Caco-2 (cell line): ENCODE data around the gene TMPRSS6. TPM values are rescaled to one million over a fixed set of nuclear protein-coding genes. Genes with fewer than 3 reads are reported as not detected.

ENCODE experiments used
- BruUV-seq: library from RNA; stranded (reverse); fragments of 400-500 nt; replicated peaks from 2 replicates; lab custom pipeline; 2021; lab: Mats Ljungman, UMichigan
- CTCF ChIA-PET: fragments of 300-600 bp; sonication (Branson Sonifier 250); formaldehyde crosslinking; loops from one replicate; lab custom pipeline; 2022; ENCODE audit warnings: antibody characterized with exemption; lab: Charles Lee
- POLR2A ChIA-PET: fragments of 300-600 bp; sonication (Branson Sonifier 250); formaldehyde crosslinking; loops from one replicate; lab custom pipeline; 2022; ENCODE audit warnings: antibody characterized with exemption; lab: Charles Lee
- DNase-seq, 2 experiments: peaks; one replicate each; pipeline versions ENCODE4 v3.0.0 to v3.0.0-alpha.2; 2020 to 2022
- H3K27me3 ChIP-seq: replicated peaks from 2 replicates; pipeline ENCODE4 v1.6.0; 2011; ENCODE audit warnings: low read length; ENCODE audit not compliant: control insufficient read depth, insufficient read depth
- H3K36me3 ChIP-seq: 2 replicates; pipeline ENCODE4 v1.5.1; 2011; ENCODE audit warnings: low read length; ENCODE audit not compliant: control insufficient read depth, insufficient read depth
- H3K4me1 ChIP-seq: fragments of 250-450 bp; sonication (Bioruptor Pico); 2 replicates; pipeline ENCODE4 v1.5.1; 2020; ENCODE audit warnings: mild to moderate bottlenecking
- H3K4me3 ChIP-seq: 2 replicates; pipeline ENCODE4 v1.5.1; 2011; ENCODE audit warnings: low read depth, mild to moderate bottlenecking, control low read depth, low read length
- H3K9me3 ChIP-seq: fragments of 250-450 bp; sonication (Bioruptor Pico); 2 replicates; pipeline ENCODE4 v1.5.1; 2020; ENCODE audit warnings: mild to moderate bottlenecking, moderate library complexity
- H3K27ac Mint-ChIP-seq: one replicate; pipeline ENCODE4 v1.8.0; 2022; ENCODE audit warnings: mixed read lengths; ENCODE audit not compliant: unreplicated experiment
- H3K27me3 Mint-ChIP-seq: one replicate; pipeline ENCODE4 v1.8.0; 2022; ENCODE audit warnings: mixed read lengths; ENCODE audit not compliant: insufficient read depth, unreplicated experiment
- H3K36me3 Mint-ChIP-seq: one replicate; pipeline ENCODE4 v1.8.0; 2022; ENCODE audit warnings: mild to moderate bottlenecking, mixed read lengths; ENCODE audit not compliant: insufficient read depth, unreplicated experiment
- H3K4me1 Mint-ChIP-seq: one replicate; pipeline ENCODE4 v1.8.0; 2022; ENCODE audit warnings: low read depth, mixed read lengths; ENCODE audit not compliant: unreplicated experiment
- H3K4me3 Mint-ChIP-seq: one replicate; pipeline ENCODE4 v1.8.0; 2022; ENCODE audit warnings: mild to moderate bottlenecking, moderate library complexity, mixed read lengths; ENCODE audit not compliant: unreplicated experiment
- H3K9me3 Mint-ChIP-seq: one replicate; pipeline ENCODE4 v1.8.0; 2022; ENCODE audit warnings: mixed read lengths; ENCODE audit not compliant: unreplicated experiment
- CTCF ChIP-seq, 2 experiments: fragments of 200-600 bp in 1 of 2; IDR thresholded peaks; 1 replicate in 1 of 2; 2 replicates in 1 of 2; pipeline versions ENCODE4 v1.5.1 to v1.8.0; 2011 to 2022; ENCODE audit warnings: antibody characterized with exemption in 1 of 2, control low read depth in 1 of 2, inconsistent platforms in 1 of 2, low read depth in 1 of 2, low read length in 1 of 2, mild to moderate bottlenecking in 1 of 2, moderate library complexity in 1 of 2; ENCODE audit not compliant: insufficient read depth in 1 of 2, severe bottlenecking in 1 of 2, unreplicated experiment in 1 of 2
- intact Hi-C: fragments of 100-400 bp; cut with micrococcal nuclease; formaldehyde crosslinking; loops from one replicate; pipeline ENCODE4 v1.10.0; 2022; ENCODE audit not compliant: unreplicated experiment
- total RNA-seq: library from RNA; stranded (reverse); gene quantifications from 2 replicates; pipeline ENCODE4 v1.2.3, GENCODE V29; 2022

Gene TMPRSS6
- total RNA-seq, 1 experiment from 2014 or later = 1.6 TPM

- H3K9me3 ChIP-seq = no peaks in the 10 kb centered on the region
- ChIA-PET CTCF (interaction anchor here (0.7 kb wide), 1 partner anchor 26 kb away, joined by 3 read pairs; no protein-coding TSS in a partner anchor), POLR2A (no interaction called here)
- intact Hi-C loops = no loop called here
- Mint-ChIP-seq H3K4me1 (no peaks in the 10 kb centered on the region), H3K9me3 (no peaks in the 10 kb centered on the region), H3K4me3 (no peak overlapping the region), H3K27ac (no peak overlapping the region), H3K27me3 (peaks cover 3% of the 10 kb centered on the region), H3K36me3 (no peaks in the 10 kb centered on the region)
- no peaks in the 10 kb centered on the region for H3K27me3 ChIP-seq
- H3K36me3 ChIP-seq = no peaks in the 10 kb centered on the region
- no TSS peak for BruUV-seq
- peak; percentile 9 to 39 for TF ChIP-seq CTCF (IDR thresholded peaks at IDR 0.05; ENCODE audit: insufficient read depth in 1 of 2, low read depth in 1 of 2, low read length in 1 of 2, severe bottlenecking in 1 of 2, unreplicated experiment in 1 of 2)
- DNase-seq = peak in 1 of 2 experiments; percentile 27
- no peak overlapping the region for H3K4me3 ChIP-seq
- H3K4me1 ChIP-seq = no peaks in the 10 kb centered on the region
These were observed 17.4 kb upstream of the TMPRSS6 start for GRCh38 chr22:37126882-37127281.

DNA sequence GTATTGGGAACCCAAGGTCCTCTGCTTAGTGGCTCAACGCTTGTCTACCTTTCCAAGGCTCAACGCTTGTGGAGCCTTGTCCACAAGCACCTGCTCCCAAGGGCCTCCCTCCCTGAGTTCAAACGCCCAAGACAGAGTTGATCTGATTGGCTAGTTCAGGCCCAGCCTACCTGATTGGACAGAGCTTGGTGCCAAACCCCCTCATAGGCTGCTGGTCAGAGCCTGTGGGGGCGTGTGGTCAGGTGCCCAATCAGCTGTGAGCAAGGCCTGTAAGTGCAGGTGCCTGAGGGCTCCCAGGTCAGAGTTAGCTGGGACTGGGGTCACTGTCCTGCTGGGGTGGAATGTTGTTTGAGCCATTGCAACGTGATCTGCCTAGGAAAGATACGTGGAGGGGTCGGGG lies 16.9 kb upstream of the TMPRSS6 start:
- ChIA-PET POLR2A (no interaction called here), CTCF (interaction anchor here (0.7 kb wide), 1 partner anchor 26 kb away, joined by 3 read pairs; no protein-coding TSS in a partner anchor)
- intact Hi-C loops = no loop called here
- no TSS peak for BruUV-seq
- Histone ChIP-seq H3K36me3 (no peaks in the 10 kb centered on the region), H3K4me3 (no peak overlapping the region), H3K9me3 (no peaks in the 10 kb centered on the region), H3K27me3 (no peaks in the 10 kb centered on the region), H3K4me1 (no peaks in the 10 kb centered on the region)
- DNase-seq = peak; percentile 47 to 73
- Mint-ChIP-seq H3K27me3 (peaks cover 2% of the 10 kb centered on the region), H3K9me3 (no peaks in the 10 kb centered on the region), H3K36me3 (no peaks in the 10 kb centered on the region), H3K4me1 (no peaks in the 10 kb centered on the region), H3K4me3 (no peak overlapping the region), H3K27ac (no peak overlapping the region)
- TF ChIP-seq CTCF (IDR thresholded peaks at IDR 0.05; ENCODE audit: insufficient read depth in 1 of 2, low read depth in 1 of 2, low read length in 1 of 2, severe bottlenecking in 1 of 2, unreplicated experiment in 1 of 2) = no peak

DNA sequence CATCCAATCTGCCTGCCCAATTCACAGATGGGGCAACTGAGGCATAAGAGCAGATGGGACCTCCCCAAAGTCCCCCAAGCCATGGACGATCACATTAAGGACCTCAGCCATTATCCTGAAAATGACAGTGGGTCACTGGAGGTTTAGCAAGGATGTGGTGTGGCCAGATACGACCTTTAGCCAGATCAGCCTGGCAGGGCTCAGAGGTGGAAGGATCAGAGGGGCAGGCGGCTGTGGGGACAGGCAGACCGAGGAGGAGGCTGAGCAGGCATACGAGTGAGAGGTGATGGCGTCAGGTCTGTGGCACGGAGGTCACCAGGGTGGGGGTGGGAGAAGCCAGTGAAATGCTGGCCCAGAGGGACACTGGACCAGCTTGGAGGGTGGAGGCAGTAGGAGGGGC lies 14.1 kb upstream of the TMPRSS6 start:
- H3K4me3 Mint-ChIP-seq = no peak overlapping the region
- no peak overlapping the region for H3K27ac Mint-ChIP-seq
- H3K4me1 ChIP-seq = no peaks in the 10 kb centered on the region
- TF ChIP-seq CTCF (IDR thresholded peaks at IDR 0.05; ENCODE audit: insufficient read depth in 1 of 2, low read depth in 1 of 2, low read length in 1 of 2, severe bottlenecking in 1 of 2, unreplicated experiment in 1 of 2) = no peak
- ChIA-PET POLR2A (no interaction called here), CTCF (no interaction called here)
- H3K4me3 ChIP-seq = no peak overlapping the region
- no peaks in the 10 kb centered on the region for H3K27me3 ChIP-seq
- intact Hi-C loops = no loop called here
- H3K36me3 ChIP-seq = no peaks in the 10 kb centered on the region
- DNase-seq = no peak
- no peaks in the 10 kb centered on the region for H3K36me3 Mint-ChIP-seq
- no TSS peak for BruUV-seq
- H3K4me1 Mint-ChIP-seq = no peaks in the 10 kb centered on the region
- H3K9me3 ChIP-seq = no peaks in the 10 kb centered on the region
- H3K9me3 Mint-ChIP-seq = no peaks in the 10 kb centered on the region
- H3K27me3 Mint-ChIP-seq = no peaks in the 10 kb centered on the region
